HEK293 (cell line): Measurements from ENCODE around the gene SNTG2.

Experiments used
- HOXA7 ChIP-seq: sonication (generic); formaldehyde crosslinking; IDR thresholded peaks from 2 replicates; pipeline ENCODE4 v1.8.1; 2022; ENCODE audit warnings: missing genetic modification reagents, borderline replicate concordance
- WT1 ChIP-seq: fragments of 450-650 bp; formaldehyde crosslinking; IDR thresholded peaks from 2 replicates; pipeline ENCODE4 v1.5.1; 2016; ENCODE audit warnings: missing biosample characterization, missing genetic modification characterization
- ZNF335 ChIP-seq: fragments of 450-650 bp; formaldehyde crosslinking; conservative IDR thresholded peaks from 2 replicates; pipeline ENCODE4 v1.5.1; 2016; ENCODE audit warnings: missing biosample characterization, missing genetic modification characterization
- ZNF558 ChIP-seq: fragments of 450-650 bp; formaldehyde crosslinking; IDR thresholded peaks from 2 replicates; pipeline ENCODE4 v1.5.1; 2016; ENCODE audit warnings: missing biosample characterization, missing genetic modification characterization
- ZXDB ChIP-seq: fragments of 450-650 bp; formaldehyde crosslinking; IDR thresholded peaks from 2 replicates; pipeline ENCODE4 v1.5.1; 2016; ENCODE audit warnings: missing biosample characterization, missing genetic modification characterization
- TF ChIP-seq, protein P1 (sequence below): fragments of 450-650 bp; formaldehyde crosslinking; IDR thresholded peaks from 2 replicates; pipeline ENCODE4 v1.5.1; 2016; ENCODE audit warnings: missing biosample characterization, missing genetic modification characterization
- TF ChIP-seq, protein P2 (sequence below): fragments of 450-650 bp; formaldehyde crosslinking; IDR thresholded peaks from 2 replicates; pipeline ENCODE4 v1.5.1; 2016; ENCODE audit warnings: missing biosample characterization, missing genetic modification characterization

DNA sequence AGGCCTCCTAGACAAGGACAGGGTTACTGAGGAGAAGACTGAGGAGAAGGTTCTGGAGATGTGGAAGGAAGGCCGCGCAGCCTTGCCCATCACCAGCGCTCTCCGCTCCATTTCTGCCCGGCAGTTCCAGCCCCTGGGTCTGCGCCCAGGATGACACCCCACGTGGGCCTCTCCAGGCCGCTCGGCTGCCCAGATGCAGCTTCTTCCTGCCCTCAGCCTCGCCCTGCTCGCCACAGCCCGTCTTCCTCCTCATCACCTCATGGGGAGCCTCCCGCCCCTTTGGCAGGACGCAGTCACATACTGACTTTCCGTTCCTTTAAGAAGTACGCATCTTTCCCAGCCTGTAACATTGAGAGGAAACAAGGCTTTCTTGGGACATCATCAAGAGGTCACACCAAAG lies 37.1 kb downstream of the SNTG2 start:
- TF ChIP-seq HOXA7 (CRISPR knock-in tag) (no peak), ZNF558 (no peak), ZNF335 (no peak), ZXDB (no peak), WT1 (tag by site-specific recombination) (no peak)
- TF ChIP-seq, protein P1, sequence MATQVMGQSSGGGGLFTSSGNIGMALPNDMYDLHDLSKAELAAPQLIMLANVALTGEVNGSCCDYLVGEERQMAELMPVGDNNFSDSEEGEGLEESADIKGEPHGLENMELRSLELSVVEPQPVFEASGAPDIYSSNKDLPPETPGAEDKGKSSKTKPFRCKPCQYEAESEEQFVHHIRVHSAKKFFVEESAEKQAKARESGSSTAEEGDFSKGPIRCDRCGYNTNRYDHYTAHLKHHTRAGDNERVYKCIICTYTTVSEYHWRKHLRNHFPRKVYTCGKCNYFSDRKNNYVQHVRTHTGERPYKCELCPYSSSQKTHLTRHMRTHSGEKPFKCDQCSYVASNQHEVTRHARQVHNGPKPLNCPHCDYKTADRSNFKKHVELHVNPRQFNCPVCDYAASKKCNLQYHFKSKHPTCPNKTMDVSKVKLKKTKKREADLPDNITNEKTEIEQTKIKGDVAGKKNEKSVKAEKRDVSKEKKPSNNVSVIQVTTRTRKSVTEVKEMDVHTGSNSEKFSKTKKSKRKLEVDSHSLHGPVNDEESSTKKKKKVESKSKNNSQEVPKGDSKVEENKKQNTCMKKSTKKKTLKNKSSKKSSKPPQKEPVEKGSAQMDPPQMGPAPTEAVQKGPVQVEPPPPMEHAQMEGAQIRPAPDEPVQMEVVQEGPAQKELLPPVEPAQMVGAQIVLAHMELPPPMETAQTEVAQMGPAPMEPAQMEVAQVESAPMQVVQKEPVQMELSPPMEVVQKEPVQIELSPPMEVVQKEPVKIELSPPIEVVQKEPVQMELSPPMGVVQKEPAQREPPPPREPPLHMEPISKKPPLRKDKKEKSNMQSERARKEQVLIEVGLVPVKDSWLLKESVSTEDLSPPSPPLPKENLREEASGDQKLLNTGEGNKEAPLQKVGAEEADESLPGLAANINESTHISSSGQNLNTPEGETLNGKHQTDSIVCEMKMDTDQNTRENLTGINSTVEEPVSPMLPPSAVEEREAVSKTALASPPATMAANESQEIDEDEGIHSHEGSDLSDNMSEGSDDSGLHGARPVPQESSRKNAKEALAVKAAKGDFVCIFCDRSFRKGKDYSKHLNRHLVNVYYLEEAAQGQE (tag by site-specific recombination): no peak
- TF ChIP-seq, protein P2, sequence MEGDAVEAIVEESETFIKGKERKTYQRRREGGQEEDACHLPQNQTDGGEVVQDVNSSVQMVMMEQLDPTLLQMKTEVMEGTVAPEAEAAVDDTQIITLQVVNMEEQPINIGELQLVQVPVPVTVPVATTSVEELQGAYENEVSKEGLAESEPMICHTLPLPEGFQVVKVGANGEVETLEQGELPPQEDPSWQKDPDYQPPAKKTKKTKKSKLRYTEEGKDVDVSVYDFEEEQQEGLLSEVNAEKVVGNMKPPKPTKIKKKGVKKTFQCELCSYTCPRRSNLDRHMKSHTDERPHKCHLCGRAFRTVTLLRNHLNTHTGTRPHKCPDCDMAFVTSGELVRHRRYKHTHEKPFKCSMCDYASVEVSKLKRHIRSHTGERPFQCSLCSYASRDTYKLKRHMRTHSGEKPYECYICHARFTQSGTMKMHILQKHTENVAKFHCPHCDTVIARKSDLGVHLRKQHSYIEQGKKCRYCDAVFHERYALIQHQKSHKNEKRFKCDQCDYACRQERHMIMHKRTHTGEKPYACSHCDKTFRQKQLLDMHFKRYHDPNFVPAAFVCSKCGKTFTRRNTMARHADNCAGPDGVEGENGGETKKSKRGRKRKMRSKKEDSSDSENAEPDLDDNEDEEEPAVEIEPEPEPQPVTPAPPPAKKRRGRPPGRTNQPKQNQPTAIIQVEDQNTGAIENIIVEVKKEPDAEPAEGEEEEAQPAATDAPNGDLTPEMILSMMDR: no peak
